ENCODE measurements around the gene TBK1.

GRCh38 chr12:64475518-64475917 is 23.6 kb downstream of the TBK1 start:
- TF ChIP-seq CTCF (IDR thresholded peaks at IDR 0.05) (no peak), ZFX (IDR thresholded peaks at IDR 0.05; ENCODE audit: borderline replicate concordance) (no peak)
